Karpas-422 (cell line): ENCODE results near the gene CHAF1B. TPM values are rescaled to one million over a fixed set of nuclear protein-coding genes. Genes with fewer than 3 reads are reported as not detected.
"Not testable (repeated sequence)": the region's sequence is repeated elsewhere in the genome, so short reads cannot be mapped to it uniquely, and the experiment has no call there.

Experiments
- DNase-seq: peaks from one replicate; pipeline ENCODE4 v3.0.0-alpha.2; 2015
- H2AFZ ChIP-seq: fragments of 200-600 bp; sonication (generic); 2 replicates; pipeline ENCODE4 v1.6.1; 2014; ENCODE audit warnings: antibody characterized with exemption, low read length, mixed read lengths
- H3K27ac ChIP-seq: fragments of 200-600 bp; sonication (generic); 2 replicates; pipeline ENCODE4 v1.5.1; 2014; ENCODE audit warnings: mild to moderate bottlenecking, low read length, moderate library complexity
- H3K27me3 ChIP-seq: fragments of 200-600 bp; sonication (generic); 2 replicates; pipeline ENCODE4 v1.6.1; 2014; ENCODE audit warnings: low read length, mixed read lengths
- H3K36me3 ChIP-seq: fragments of 200-600 bp; sonication (generic); 2 replicates; pipeline ENCODE4 v1.6.1; 2014; ENCODE audit warnings: low read length, mixed read lengths; ENCODE audit not compliant: insufficient read depth
- H3K4me1 ChIP-seq: fragments of 200-600 bp; sonication (generic); 2 replicates; pipeline ENCODE4 v1.6.1; 2014; ENCODE audit warnings: mild to moderate bottlenecking, low read length, mixed read lengths
- H3K4me2 ChIP-seq: fragments of 200-600 bp; sonication (generic); 2 replicates; pipeline ENCODE4 v1.6.1; 2014; ENCODE audit warnings: low read length, low read depth, mild to moderate bottlenecking; ENCODE audit not compliant: poor library complexity, severe bottlenecking
- H3K4me3 ChIP-seq: fragments of 200-600 bp; sonication (generic); 2 replicates; pipeline ENCODE4 v1.5.1; 2014; ENCODE audit warnings: mild to moderate bottlenecking, antibody characterized with exemption, low read length, mixed read lengths
- H3K79me2 ChIP-seq: fragments of 200-600 bp; sonication (generic); 2 replicates; pipeline ENCODE4 v1.6.1; 2014; ENCODE audit warnings: mild to moderate bottlenecking, low read length, mixed read lengths
- H3K9ac ChIP-seq: fragments of 200-600 bp; sonication (generic); 2 replicates; pipeline ENCODE4 v1.6.0; 2014; ENCODE audit warnings: low read length
- H3K9me2 ChIP-seq: fragments of 200-600 bp; sonication (generic), shearing (Covaris generic); replicated peaks from 2 replicates; pipeline ENCODE4 v1.6.0; 2014; ENCODE audit warnings: mild to moderate bottlenecking, low read length, moderate library complexity; ENCODE audit not compliant: insufficient read depth
- H3K9me3 ChIP-seq: fragments of 300-700, 200-600 bp; sonication (generic); 2 replicates; pipeline ENCODE4 v1.6.1; 2014; ENCODE audit warnings: low read length, mixed read lengths
- H4K20me1 ChIP-seq: fragments of 200-600 bp; sonication (generic); 2 replicates; pipeline ENCODE4 v1.6.1; 2014; ENCODE audit warnings: mild to moderate bottlenecking, antibody characterized with exemption, low read length, low read depth; ENCODE audit not compliant: insufficient read depth
- total RNA-seq: library from RNA; depleted of rRNA; stranded (reverse); fragments of >200 nt; shearing (Covaris generic); gene quantifications from 2 replicates; pipeline ENCODE4 v1.2.3, GENCODE V29; 2014; ENCODE audit warnings: low replicate concordance

CHAF1B gene
- total RNA-seq, 1 experiment from 2014 or later, result 5.6 TPM

DNA sequence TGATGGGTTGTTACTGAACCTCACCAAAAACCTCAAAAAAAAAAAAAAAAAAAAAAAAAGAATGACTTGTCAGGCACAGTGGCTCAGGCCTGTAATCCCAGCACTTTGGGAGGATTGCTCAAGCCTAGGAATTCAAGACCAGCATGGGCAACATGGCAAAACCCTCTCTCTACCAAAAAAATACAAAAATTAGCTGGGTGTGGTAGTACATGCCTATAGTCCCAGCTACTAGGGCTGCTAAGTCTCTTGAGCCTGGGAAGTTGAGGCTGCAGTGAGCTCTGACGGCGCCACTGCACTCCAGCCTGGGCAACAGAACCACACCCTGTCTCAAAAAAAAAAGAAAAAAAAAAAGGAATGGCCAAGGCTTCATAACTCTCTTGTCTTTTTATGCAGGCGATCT lies 11.1 kb downstream of the CHAF1B start:
- no peaks in the 10 kb centered on the region for H4K20me1 ChIP-seq
- no peaks in the 10 kb centered on the region for H3K9me3 ChIP-seq
- no peaks in the 10 kb centered on the region for H3K79me2 ChIP-seq
- DNase-seq, result no peak
- H2AFZ ChIP-seq, result no peak overlapping the region
- no peaks in the 10 kb centered on the region for H3K4me1 ChIP-seq
- no peak overlapping the region for H3K4me3 ChIP-seq
- no peak overlapping the region for H3K27ac ChIP-seq
- H3K4me2 ChIP-seq, result no peak overlapping the region
- H3K36me3 ChIP-seq, result peaks cover under 1% of the 10 kb centered on the region; the same call in 1 of the 2 replicates
- no peaks in the 10 kb centered on the region for H3K27me3 ChIP-seq
- no peaks in the 10 kb centered on the region for H3K9me2 ChIP-seq
- H3K9ac ChIP-seq, result no peak overlapping the region

DNA sequence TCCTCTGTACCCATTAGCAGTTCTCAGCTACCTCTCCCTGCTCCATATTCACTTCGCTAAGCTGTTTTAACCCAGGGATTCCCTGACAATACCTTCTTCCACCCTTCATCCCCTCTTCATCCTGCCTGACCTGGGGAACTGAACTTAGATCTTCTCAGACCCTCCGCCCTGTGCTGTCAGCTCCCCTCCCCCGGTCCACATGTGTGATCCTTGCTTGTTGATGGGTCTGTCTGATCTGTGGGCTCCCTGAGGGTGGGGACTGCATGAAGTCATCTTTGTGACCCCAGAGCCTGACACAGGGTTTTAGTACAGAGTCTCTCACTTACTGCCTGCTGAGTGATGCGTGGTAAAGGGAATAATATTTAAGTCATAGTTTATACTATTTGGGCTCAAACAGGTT lies 11.8 kb downstream of the CHAF1B start:
- H3K9me2 ChIP-seq, result no peaks in the 10 kb centered on the region
- no peak for DNase-seq
- no peak overlapping the region for H3K27ac ChIP-seq
- no peak overlapping the region for H3K9ac ChIP-seq
- H3K36me3 ChIP-seq, result peaks cover 3% of the 10 kb centered on the region; the same call in 1 of the 2 replicates
- H3K4me1 ChIP-seq, result no peaks in the 10 kb centered on the region
- no peak overlapping the region for H3K4me2 ChIP-seq
- H3K79me2 ChIP-seq, result no peaks in the 10 kb centered on the region
- H3K9me3 ChIP-seq, result no peaks in the 10 kb centered on the region
- H3K4me3 ChIP-seq, result no peak overlapping the region
- H3K27me3 ChIP-seq, result no peaks in the 10 kb centered on the region
- no peaks in the 10 kb centered on the region for H4K20me1 ChIP-seq
- H2AFZ ChIP-seq, result no peak overlapping the region

DNA sequence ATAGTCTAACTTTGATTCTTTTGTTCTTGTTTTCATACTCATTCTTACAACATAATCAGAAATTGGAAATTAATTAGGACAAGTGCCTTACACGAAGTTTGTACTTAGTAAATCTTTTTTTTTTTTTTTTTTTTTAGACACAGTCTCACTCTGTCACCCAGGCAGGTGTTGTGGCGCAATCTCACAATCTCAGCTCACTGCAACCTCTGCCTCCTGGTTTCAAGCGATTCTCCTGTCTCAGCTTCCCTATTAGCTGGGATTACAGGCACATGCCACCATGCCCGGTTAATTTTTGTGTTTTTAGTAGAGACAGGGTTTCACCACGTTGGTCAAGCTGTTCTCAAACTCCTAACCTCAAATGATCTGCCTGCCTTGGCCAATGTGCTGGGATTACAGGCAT lies 12.4 kb downstream of the CHAF1B start:
- Histone ChIP-seq H3K27me3 (no peaks in the 10 kb centered on the region), H2AFZ (no peak overlapping the region), H3K9ac (no peak overlapping the region), H3K4me2 (no peak overlapping the region), H3K9me3 (no peaks in the 10 kb centered on the region), H3K9me2 (no peaks in the 10 kb centered on the region), H3K79me2 (no peaks in the 10 kb centered on the region), H3K27ac (no peak overlapping the region), H3K36me3 (peaks cover 8% of the 10 kb centered on the region; the same call in 1 of the 2 replicates), H3K4me3 (no peak overlapping the region), H4K20me1 (no peaks in the 10 kb centered on the region), H3K4me1 (no peaks in the 10 kb centered on the region)
- DNase-seq, result no peak

DNA sequence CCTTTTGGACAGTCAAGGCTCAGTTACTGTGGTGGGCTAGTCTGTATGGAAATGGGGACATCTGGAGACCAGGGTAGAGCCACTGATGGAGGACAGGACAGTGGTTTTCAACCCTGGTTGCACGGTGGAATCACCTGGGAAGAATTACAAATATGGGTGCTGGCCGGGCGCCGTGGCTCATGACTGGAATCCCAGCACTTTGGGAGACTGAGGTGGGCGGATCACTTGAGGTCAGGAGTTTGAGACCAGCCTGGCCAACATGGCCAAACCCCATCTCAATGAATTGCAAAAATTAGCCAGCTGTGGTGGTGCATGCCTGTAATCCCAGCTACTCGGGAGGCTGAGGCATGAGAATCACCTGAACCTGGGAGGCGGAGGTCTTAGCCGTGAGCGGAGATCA lies 14.5 kb downstream of the CHAF1B start:
- H4K20me1 ChIP-seq, H2AFZ ChIP-seq, H3K9ac ChIP-seq, H3K9me3 ChIP-seq, DNase-seq, H3K79me2 ChIP-seq, H3K27ac ChIP-seq, H3K9me2 ChIP-seq, H3K4me3 ChIP-seq, H3K4me1 ChIP-seq, H3K4me2 ChIP-seq, H3K27me3 ChIP-seq: not testable (repeated sequence)
- peaks cover 15% of the 10 kb centered on the region for H3K36me3 ChIP-seq

DNA sequence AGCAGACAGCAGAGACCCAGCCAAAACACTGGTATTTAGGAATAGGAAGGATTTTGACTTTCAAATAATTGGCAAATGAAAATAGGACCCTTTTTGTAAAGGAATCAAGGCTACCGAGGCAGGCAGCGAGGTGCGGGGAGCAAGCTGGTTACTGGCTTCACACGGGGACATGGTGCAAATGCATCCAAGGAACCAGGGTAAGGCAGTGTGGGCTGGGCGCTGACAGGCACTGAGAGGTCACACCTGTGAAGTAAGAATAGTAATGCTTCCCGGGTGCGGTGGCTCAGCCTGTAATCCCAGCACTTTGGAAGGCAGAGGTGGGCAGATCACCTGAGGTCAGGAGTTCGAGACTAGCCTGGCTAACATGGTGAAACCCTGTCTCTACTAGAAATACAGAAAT lies 15.5 kb downstream of the CHAF1B start:
- Histone ChIP-seq H2AFZ (no peak overlapping the region), H3K9ac (no peak overlapping the region), H3K9me2 (no peaks in the 10 kb centered on the region), H3K4me2 (no peak overlapping the region), H3K27ac (no peak overlapping the region), H3K9me3 (no peaks in the 10 kb centered on the region), H3K4me1 (no peaks in the 10 kb centered on the region), H3K4me3 (no peak overlapping the region), H3K27me3 (no peaks in the 10 kb centered on the region), H4K20me1 (no peaks in the 10 kb centered on the region), H3K36me3 (peaks cover 18% of the 10 kb centered on the region), H3K79me2 (no peaks in the 10 kb centered on the region)
- no peak for DNase-seq

DNA sequence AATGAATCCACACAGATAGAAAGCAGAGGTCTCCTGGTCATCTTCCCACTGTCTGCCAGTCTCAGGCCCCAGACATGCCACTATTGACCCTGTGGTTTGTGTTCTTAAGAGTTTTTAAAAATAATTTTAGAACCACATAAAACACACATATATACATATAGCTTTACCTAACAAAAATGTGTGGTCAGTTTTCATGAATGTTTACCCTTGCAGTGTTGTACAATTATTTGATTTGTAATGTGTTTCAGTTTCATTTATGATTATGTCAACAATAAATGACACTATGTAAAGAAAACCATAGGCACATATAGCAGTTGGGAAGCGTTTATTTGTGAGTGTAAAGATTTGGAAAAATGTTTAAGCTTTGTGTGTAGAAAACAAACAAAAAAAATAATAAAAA lies 17.1 kb downstream of the CHAF1B start:
- Histone ChIP-seq H3K9me3 (no peaks in the 10 kb centered on the region), H3K27me3 (no peaks in the 10 kb centered on the region), H4K20me1 (no peaks in the 10 kb centered on the region), H3K4me1 (no peaks in the 10 kb centered on the region), H3K27ac (no peak overlapping the region), H2AFZ (no peak overlapping the region), H3K79me2 (no peaks in the 10 kb centered on the region), H3K9ac (no peak overlapping the region), H3K36me3 (peaks cover 20% of the 10 kb centered on the region), H3K4me3 (no peak overlapping the region), H3K9me2 (no peaks in the 10 kb centered on the region), H3K4me2 (no peak overlapping the region)
- no peak for DNase-seq

DNA sequence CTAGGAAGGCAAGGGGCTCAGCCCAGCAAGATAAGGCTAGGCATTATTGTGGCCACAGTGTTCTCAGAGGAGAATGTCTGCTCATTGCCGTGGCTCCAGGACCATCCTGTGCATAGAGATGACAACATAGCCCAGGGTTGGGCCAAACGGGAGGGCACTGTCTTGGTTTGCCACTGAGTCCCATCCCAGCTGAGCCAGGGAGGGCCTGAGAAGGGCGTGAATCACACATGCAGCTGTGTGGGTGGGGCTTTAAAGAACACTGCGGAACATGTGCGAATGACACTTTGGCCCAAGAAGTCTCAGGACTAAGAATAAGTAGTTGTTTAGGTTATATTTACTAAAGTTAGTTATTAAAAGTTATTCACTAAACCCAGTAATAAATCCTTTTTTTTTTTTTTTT lies 18.5 kb downstream of the CHAF1B start:
- no peak overlapping the region for H2AFZ ChIP-seq
- no peak overlapping the region for H3K4me2 ChIP-seq
- no peak overlapping the region for H3K4me3 ChIP-seq
- no peak overlapping the region for H3K9ac ChIP-seq
- H3K9me3 ChIP-seq, result no peaks in the 10 kb centered on the region
- H3K27ac ChIP-seq, result no peak overlapping the region
- no peak for DNase-seq
- H3K27me3 ChIP-seq, result no peaks in the 10 kb centered on the region
- H3K4me1 ChIP-seq, result no peaks in the 10 kb centered on the region
- no peaks in the 10 kb centered on the region for H3K9me2 ChIP-seq
- no peaks in the 10 kb centered on the region for H3K79me2 ChIP-seq
- H3K36me3 ChIP-seq, result peaks cover 20% of the 10 kb centered on the region
- H4K20me1 ChIP-seq, result no peaks in the 10 kb centered on the region

DNA sequence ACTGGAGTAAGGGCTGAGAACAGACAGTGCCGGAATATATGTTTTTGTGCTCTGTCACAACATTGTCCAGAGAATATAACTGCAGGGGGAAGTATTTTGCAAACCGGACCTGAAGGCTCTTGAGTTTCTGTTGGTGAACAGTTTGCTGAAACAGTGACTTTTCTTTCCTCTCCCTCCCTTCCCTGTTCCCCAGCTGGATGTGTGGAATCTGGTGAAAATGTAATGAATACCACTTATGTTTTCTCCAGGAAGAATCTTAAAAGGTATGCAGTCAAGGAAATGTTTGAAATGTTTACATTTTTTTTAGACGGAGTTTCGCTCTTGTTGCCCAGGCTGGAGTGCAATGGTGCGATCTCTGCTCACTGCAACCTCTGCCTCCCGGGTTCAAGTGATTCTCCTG lies 23.4 kb downstream of the CHAF1B start:
- peaks cover 14% of the 10 kb centered on the region for H3K36me3 ChIP-seq

DNA sequence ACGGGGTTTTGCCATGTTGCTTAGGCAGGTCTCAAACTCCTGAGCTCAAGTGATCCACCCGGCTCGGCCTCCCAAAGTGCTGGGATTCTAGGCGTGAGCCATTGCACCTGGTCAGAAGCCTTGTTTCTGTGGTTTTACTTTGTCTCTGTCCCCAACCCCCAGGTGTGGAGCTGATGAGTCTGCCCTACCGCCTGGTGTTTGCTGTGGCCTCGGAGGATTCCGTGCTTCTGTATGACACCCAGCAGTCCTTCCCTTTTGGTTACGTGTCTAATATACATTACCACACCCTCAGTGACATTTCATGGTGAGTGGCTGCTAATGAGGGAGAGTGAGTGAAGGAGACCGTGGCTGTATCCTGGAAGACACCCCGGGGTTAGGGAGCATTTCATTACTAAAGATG lies 26.1 kb downstream of the CHAF1B start:
- no peaks in the 10 kb centered on the region for H3K4me1 ChIP-seq
- no peak overlapping the region for H3K4me3 ChIP-seq
- H3K27ac ChIP-seq, result no peak overlapping the region
- H2AFZ ChIP-seq, result no peak overlapping the region
- H3K79me2 ChIP-seq, result no peaks in the 10 kb centered on the region
- H3K36me3 ChIP-seq, result peaks cover 6% of the 10 kb centered on the region; the same call in 1 of the 2 replicates
- no peak for DNase-seq
- no peaks in the 10 kb centered on the region for H3K9me3 ChIP-seq
- H3K9ac ChIP-seq, result no peak overlapping the region
- H4K20me1 ChIP-seq, result no peaks in the 10 kb centered on the region
- H3K27me3 ChIP-seq, result no peaks in the 10 kb centered on the region
- H3K9me2 ChIP-seq, result no peaks in the 10 kb centered on the region
- H3K4me2 ChIP-seq, result no peak overlapping the region

More for the DNA sequence above, 23.4 kb downstream of the CHAF1B start:
- H3K4me2 ChIP-seq, result no peak overlapping the region
- H2AFZ ChIP-seq, result no peak overlapping the region
- H3K4me3 ChIP-seq, result no peak overlapping the region
- no peaks in the 10 kb centered on the region for H3K9me2 ChIP-seq
- no peak overlapping the region for H3K9ac ChIP-seq
- no peak overlapping the region for H3K27ac ChIP-seq
- no peaks in the 10 kb centered on the region for H4K20me1 ChIP-seq
- H3K9me3 ChIP-seq, result no peaks in the 10 kb centered on the region
- no peaks in the 10 kb centered on the region for H3K27me3 ChIP-seq
- no peaks in the 10 kb centered on the region for H3K4me1 ChIP-seq
- no peaks in the 10 kb centered on the region for H3K79me2 ChIP-seq
- DNase-seq, result no peak
